Ovary (tissue), 9 donors: ENCODE measurements around the gene TMEM151B. TPM values are rescaled to one million over a fixed set of nuclear protein-coding genes. Genes with fewer than 3 reads are reported as not detected.
A peak's percentile ranks its signal among the peaks of the same experiment; 100 is the strongest.

Experiments used
- DNase-seq, 5 donors: peaks; one replicate each; pipeline ENCODE4 v3.0.0-alpha.2; 2019 to 2020
- H3K27ac ChIP-seq, 2 donors: fragments of 200-600 bp; one replicate each; pipeline versions ENCODE4 v1.5.1 to v1.8.0; 2019 to 2022
- H3K27me3 ChIP-seq: fragments of 200-600 bp; one replicate; pipeline ENCODE4 v1.8.0; 2022
- H3K36me3 ChIP-seq: fragments of 200-600 bp; sonication (generic); one replicate; pipeline ENCODE4 v1.5.1; 2019
- H3K4me1 ChIP-seq: one replicate; pipeline ENCODE4 v1.8.1; 2013; ENCODE audit warnings: mild to moderate bottlenecking, moderate library complexity; ENCODE audit not compliant: insufficient read depth
- H3K4me3 ChIP-seq: fragments of 200-600 bp; sonication (generic); one replicate; pipeline ENCODE4 v1.5.1; 2017
- H3K9me3 ChIP-seq, 2 donors: fragments of 200-600 bp in 1 of 2; sonication (generic) in 1 of 2; one replicate each; pipeline versions ENCODE4 v1.5.1 to v1.8.1; 2013 to 2019; ENCODE audit warnings: mild to moderate bottlenecking in 1 of 2, moderate library complexity in 1 of 2
- CTCF ChIP-seq, 3 donors: fragments of 450-650 bp in 2 of 3; fragments of 200-600 bp in 1 of 3; IDR thresholded peaks; one replicate each; pipeline versions ENCODE4 v1.5.1 to v1.8.0; 2016 to 2022; ENCODE audit warnings: antibody characterized with exemption in 3 of 3, mild to moderate bottlenecking in 1 of 3
- EP300 ChIP-seq: sonication (generic); formaldehyde crosslinking; IDR thresholded peaks from one replicate; pipeline ENCODE4 v1.6.1; 2017; ENCODE audit warnings: antibody characterized with exemption
- POLR2A ChIP-seq: fragments of 450-650 bp; IDR thresholded peaks from one replicate; pipeline ENCODE4 v1.6.1; 2017; ENCODE audit warnings: antibody characterized with exemption, mild to moderate bottlenecking, moderate library complexity
- WGBS, 3 donors: extraction: QIAGEN DNeasy Blood & Tissue Kit in 1 of 3; methylation state at CpG; one replicate each; pipeline versions ENCODE4 v1.1.5 to v1.1.7; 2013 to 2017; 5-methylcytosine and 5-hydroxymethylcytosine counted together
- intact Hi-C, 4 donors: fragments of 100-400 bp; cut with DNase I; formaldehyde crosslinking; loops; one replicate each; pipeline versions ENCODE4 v1.11.0 to v1.15.1; 2022 to 2023
- polyA plus RNA-seq, 2 donors: library from polyadenylated mRNA; stranded (reverse); fragments of 200-250 nt in 1 of 2; fragments of 350-450 nt in 1 of 2; fragmentation: Illumina TruSeq in 1 of 2; extraction: RNeasy Lipid Tissue Mini Kit (QIAGEN cat#74804) in 1 of 2; gene quantifications; one replicate each; pipeline ENCODE4 v1.2.3, GENCODE V29; 2013 to 2014
- total RNA-seq, 7 donors: library from RNA; depleted of rRNA in 2 of 7; stranded (reverse); fragments of >200 nt in 2 of 7; fragmentation: NEBNext Ultra II Directional in 3 of 7; extraction: Animal tissue kit (Norgen Biotek cat#: 25700) in 3 of 7; gene quantifications; one replicate each; pipeline versions ENCODE4 v1.1.0 to v1.2.4, GENCODE V29; 2016 to 2023
- donor health status: DM: no; HTN: no; CAD: no; lungs with moderate emphysema.
- donor health status: DM: no; HTN: no; CAD: no.
- donor health status: Bipolar disorder and iron deficiency.
- donor health status: DM: yes; HTN: yes; CAD: no.
- donor health status: DM: no; HTN: no; CAD: no.
- donor health status: DM: yes; HTN: yes; CAD: no.

The TMEM151B gene
- total and polyA plus RNA-seq, 9 donors, result under 0.01 to 0.12 (median 0.05) TPM; not detected in 4

DNA sequence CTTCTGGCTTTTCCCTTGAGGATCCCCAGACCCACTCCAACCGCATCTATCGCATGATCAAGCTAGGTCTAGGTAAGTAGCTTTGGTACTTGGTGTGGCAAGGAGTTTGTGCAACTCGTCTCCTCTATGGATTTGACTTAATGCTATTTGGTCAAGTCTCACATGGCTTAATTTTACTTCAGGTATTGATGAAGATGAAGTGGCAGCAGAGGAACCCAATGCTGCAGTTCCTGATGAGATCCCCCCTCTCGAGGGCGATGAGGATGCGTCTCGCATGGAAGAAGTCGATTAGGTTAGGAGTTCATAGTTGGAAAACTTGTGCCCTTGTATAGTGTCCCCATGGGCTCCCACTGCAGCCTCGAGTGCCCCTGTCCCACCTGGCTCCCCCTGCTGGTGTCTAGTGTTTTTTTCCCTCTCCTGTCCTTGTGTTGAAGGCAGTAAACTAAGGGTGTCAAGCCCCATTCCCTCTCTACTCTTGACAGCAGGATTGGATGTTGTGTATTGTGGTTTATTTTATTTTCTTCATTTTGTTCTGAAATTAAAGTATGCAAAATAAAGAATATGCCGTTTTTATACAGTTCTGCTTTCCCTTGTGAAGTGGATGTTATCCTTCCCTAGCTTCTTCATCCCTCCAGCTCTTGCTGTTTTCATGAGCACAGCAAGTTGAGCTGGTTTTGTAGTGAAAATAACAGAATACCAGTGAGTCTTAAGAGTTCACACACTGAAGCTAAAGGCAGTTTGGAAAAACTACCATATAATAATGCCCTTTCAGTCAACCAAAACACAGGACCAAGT is 16.7 kb upstream of the TMEM151B start:
- TF ChIP-seq CTCF (IDR thresholded peaks at IDR 0.05), result peak in 1 of 3 donors; percentile 6
- TF ChIP-seq POLR2A, result no peak
- DNase-seq, result peak in 2 of 5 donors; percentile 23 to 28
- H3K4me3 ChIP-seq, result no peak overlapping the region
- H3K4me1 ChIP-seq, result peaks cover 16% of the 10 kb centered on the region
- WGBS, 3 donors, result 62 to 66% (median 63%) methylated on average over 10 of the region's 10 CpGs
- no peak overlapping the region for H3K27ac ChIP-seq
- no peaks in the 10 kb centered on the region for H3K27me3 ChIP-seq
- peaks cover 2% of the 10 kb centered on the region for H3K36me3 ChIP-seq
- intact Hi-C loops, result no loop called here
- H3K9me3 ChIP-seq, result no peaks in the 10 kb centered on the region

GRCh38 chr6:44254191-44255104 is 15.8 kb upstream of the TMEM151B start:
- DNase-seq, result peak in 1 of 5 donors; percentile 33
- no peaks in the 10 kb centered on the region for H3K9me3 ChIP-seq
- TF ChIP-seq CTCF (IDR thresholded peaks at IDR 0.05) (no peak), EP300 (no peak), POLR2A (no peak)
- H3K4me1 ChIP-seq, result peaks cover 7% of the 10 kb centered on the region
- no peak overlapping the region for H3K4me3 ChIP-seq
- H3K27ac ChIP-seq, result no peak overlapping the region
- intact Hi-C loops, result no loop called here
- no peaks in the 10 kb centered on the region for H3K27me3 ChIP-seq
- H3K36me3 ChIP-seq, result peaks cover 2% of the 10 kb centered on the region
- 60 to 69% (median 65%) methylated on average over 12 of the region's 12 CpGs for WGBS, 3 donors

- intact Hi-C loops, result no loop called here
- peaks cover 5% of the 10 kb centered on the region for H3K4me1 ChIP-seq
- H3K36me3 ChIP-seq, result peaks cover 2% of the 10 kb centered on the region
- peak in 1 of 5 donors; percentile 28 for DNase-seq
- no peaks in the 10 kb centered on the region for H3K9me3 ChIP-seq
- no peak overlapping the region for H3K4me3 ChIP-seq
- WGBS, 3 donors, result 57 to 70% (median 58%) methylated on average over 16 of the region's 16 CpGs
- no peak overlapping the region for H3K27ac ChIP-seq
- TF ChIP-seq POLR2A (no peak), CTCF (IDR thresholded peaks at IDR 0.05) (no peak), EP300 (no peak)
- H3K27me3 ChIP-seq, result no peaks in the 10 kb centered on the region
These were observed 15.0 kb upstream of the TMEM151B start for GRCh38 chr6:44255105-44255808.
